ENCODE measurements around the gene PFDN4.

Gene PFDN4

DNA sequence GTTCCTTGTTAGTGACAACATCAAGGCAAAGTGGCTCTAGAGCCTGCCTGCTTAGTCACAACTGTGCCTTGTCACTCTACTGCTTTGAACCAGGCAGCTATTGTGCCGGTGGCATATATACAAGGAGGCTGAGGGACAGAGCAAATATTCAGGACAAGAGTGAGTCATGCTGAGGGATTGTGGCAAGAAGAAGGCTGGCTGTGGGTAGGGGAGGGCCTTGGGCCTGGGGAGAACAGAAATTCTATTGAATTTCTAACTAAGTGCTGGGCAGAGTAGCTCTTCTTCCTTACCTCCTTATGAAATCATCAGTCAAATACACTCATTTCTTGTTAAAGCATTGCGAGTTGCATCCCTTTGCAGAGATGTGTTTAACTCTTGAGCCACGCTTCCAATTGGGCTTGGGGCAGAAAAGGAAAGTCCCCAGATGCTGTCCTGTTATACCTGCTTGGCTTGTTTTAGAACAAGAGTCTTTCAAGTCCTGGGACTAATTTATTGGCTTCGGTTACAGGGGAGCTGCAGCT is 59.7 kb downstream of the PFDN4 start:
- DNase-seq (ENCODE audit: low read depth in 3 of 3): no peak

GRCh38 chr20:54268941-54269340 is 61.1 kb downstream of the PFDN4 start:
- no peak for DNase-seq (ENCODE audit: low read depth in 3 of 3)

All from stimulated activated CD4-positive, alpha-beta T cell treated with anti-CD3 and anti-CD28 coated beads, TNF-alpha, amount 100 ng/mL, for 24 hours (primary cell).